OCI-LY1 (cell line): ENCODE results near the gene ACOD1.

Source experiments
- H2AFZ ChIP-seq: fragments of 200-600 bp; sonication (generic), shearing (Covaris generic); 2 replicates; pipeline ENCODE4 v1.6.0; 2014; ENCODE audit warnings: antibody characterized with exemption, mild to moderate bottlenecking, low read length
- H3F3A ChIP-seq: fragments of 200-600 bp; sonication (generic), shearing (Covaris generic); 2 replicates; pipeline ENCODE4 v1.6.0; 2014; ENCODE audit warnings: mild to moderate bottlenecking, antibody characterized with exemption, low read length, moderate library complexity; ENCODE audit not compliant: insufficient read depth
- H3K27ac ChIP-seq: fragments of 200-600 bp; sonication (generic); 2 replicates; pipeline ENCODE4 v1.5.1; 2014; ENCODE audit warnings: low read length, mixed run types, mild to moderate bottlenecking, low read depth; ENCODE audit not compliant: poor library complexity, severe bottlenecking
- H3K27me3 ChIP-seq: fragments of 200-600 bp; sonication (generic); 2 replicates; pipeline ENCODE4 v1.6.0; 2014; ENCODE audit warnings: antibody characterized with exemption, mild to moderate bottlenecking, low read length, moderate library complexity; ENCODE audit not compliant: insufficient read depth
- H3K36me3 ChIP-seq: fragments of 200-600 bp; sonication (generic); 2 replicates; pipeline ENCODE4 v1.6.1; 2014; ENCODE audit warnings: mild to moderate bottlenecking, antibody characterized with exemption, low read length, moderate library complexity, mixed read lengths; ENCODE audit not compliant: insufficient read depth
- H3K4me1 ChIP-seq: fragments of 200-600 bp; sonication (generic); 2 replicates; pipeline ENCODE4 v1.5.1; 2014; ENCODE audit warnings: mild to moderate bottlenecking, low read length, moderate library complexity; ENCODE audit not compliant: insufficient read depth, severe bottlenecking
- H3K4me2 ChIP-seq: fragments of 200-600 bp; sonication (generic), shearing (Covaris generic); 2 replicates; pipeline ENCODE4 v1.6.1; 2014; ENCODE audit warnings: low read length
- H3K4me3 ChIP-seq: fragments of 200-600 bp; sonication (generic); 2 replicates; pipeline ENCODE4 v1.5.1; 2014; ENCODE audit warnings: low read length, low read depth, mild to moderate bottlenecking, mixed read lengths; ENCODE audit not compliant: poor library complexity, severe bottlenecking
- H3K79me2 ChIP-seq: fragments of 200-600 bp; shearing (Covaris generic); 2 replicates; pipeline ENCODE4 v1.6.1; 2016; ENCODE audit warnings: mixed run types, low read length, mixed read lengths; ENCODE audit not compliant: insufficient read depth
- H3K9ac ChIP-seq: fragments of 200-600 bp; sonication (generic), shearing (Covaris generic); 2 replicates; pipeline ENCODE4 v1.6.1; 2014; ENCODE audit warnings: mild to moderate bottlenecking, low read length, mixed read lengths
- H3K9me2 ChIP-seq: fragments of 200-600 bp; sonication (generic), shearing (Covaris generic); 2 replicates; pipeline ENCODE4 v1.6.1; 2014; ENCODE audit warnings: low read depth, mild to moderate bottlenecking, low read length, mixed read lengths
- H3K9me3 ChIP-seq: fragments of 200-600 bp; shearing (Covaris generic); 2 replicates; pipeline ENCODE4 v1.6.1; 2014; ENCODE audit warnings: low read length, mixed read lengths
- H4K20me1 ChIP-seq: fragments of 200-600 bp; sonication (generic), shearing (Covaris generic); 2 replicates; pipeline ENCODE4 v1.6.0; 2016; ENCODE audit warnings: mild to moderate bottlenecking, low read length; ENCODE audit not compliant: insufficient read depth
- CTCF ChIP-seq: fragments of 200-600 bp; sonication (generic), shearing (Covaris generic); IDR thresholded peaks from 2 replicates; pipeline ENCODE4 v1.5.1; 2017; ENCODE audit warnings: mild to moderate bottlenecking, antibody characterized with exemption, low read length, moderate library complexity, mixed read lengths
- EZH2 ChIP-seq: fragments of 200-600 bp; sonication (generic), shearing (Covaris generic); IDR thresholded peaks from 2 replicates; pipeline ENCODE4 v1.8.0; 2017; ENCODE audit warnings: borderline replicate concordance, mixed run types, mild to moderate bottlenecking, antibody characterized with exemption, low read length, moderate library complexity, mixed read lengths

ACOD1 gene

GRCh38 chr13:76939215-76939614, 9.1 kb upstream of the ACOD1 start:
- Histone ChIP-seq H2AFZ (no peak overlapping the region), H3K4me1 (no peaks in the 10 kb centered on the region), H3K9me2 (no peaks in the 10 kb centered on the region), H3K27ac (no peak overlapping the region), H3F3A (no peaks in the 10 kb centered on the region), H3K9me3 (no peaks in the 10 kb centered on the region), H3K27me3 (no peaks in the 10 kb centered on the region), H3K36me3 (no peaks in the 10 kb centered on the region), H3K79me2 (no peaks in the 10 kb centered on the region), H3K9ac (no peak overlapping the region), H3K4me3 (no peak overlapping the region), H4K20me1 (no peaks in the 10 kb centered on the region), H3K4me2 (no peak overlapping the region)
- no peak for TF ChIP-seq CTCF
- no peak for TF ChIP-seq EZH2

DNA sequence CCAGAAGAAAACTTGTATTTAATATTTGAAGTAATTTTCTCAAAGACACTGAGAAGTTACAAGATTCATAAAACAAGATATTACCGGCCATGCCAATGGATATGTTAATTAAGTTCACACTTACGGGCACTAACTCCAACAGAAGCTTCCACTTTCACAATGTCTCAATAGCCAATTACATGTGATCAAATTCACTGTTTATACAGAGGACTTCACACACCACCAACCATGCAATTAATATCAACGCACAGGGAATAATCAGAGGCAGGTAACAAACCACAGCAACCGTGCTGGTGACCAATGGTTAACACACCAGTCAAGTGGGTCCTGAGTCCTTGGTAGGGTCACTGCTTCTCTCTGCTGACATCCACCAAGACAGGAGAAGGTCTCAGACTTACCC, 5.9 kb upstream of the ACOD1 start:
- Histone ChIP-seq H3K4me2 (no peak overlapping the region), H2AFZ (no peak overlapping the region)

GRCh38 chr13:76943646-76944045, 4.7 kb upstream of the ACOD1 start:
- Histone ChIP-seq H3K36me3 (no peaks in the 10 kb centered on the region), H3K27me3 (no peaks in the 10 kb centered on the region), H3K27ac (no peak overlapping the region), H3K79me2 (no peaks in the 10 kb centered on the region), H4K20me1 (no peaks in the 10 kb centered on the region), H3K4me1 (no peaks in the 10 kb centered on the region), H3K9ac (no peak overlapping the region), H3K4me3 (no peak overlapping the region), H3F3A (no peaks in the 10 kb centered on the region), H3K9me3 (no peaks in the 10 kb centered on the region), H3K4me2 (no peak overlapping the region), H3K9me2 (no peaks in the 10 kb centered on the region), H2AFZ (no peak overlapping the region)
- TF ChIP-seq EZH2 (no peak), CTCF (no peak)

More for the DNA sequence above, 5.9 kb upstream of the ACOD1 start:
- Histone ChIP-seq H4K20me1 (no peaks in the 10 kb centered on the region), H3K4me3 (no peak overlapping the region), H3K4me1 (no peaks in the 10 kb centered on the region), H3K9me3 (no peaks in the 10 kb centered on the region), H3K79me2 (no peaks in the 10 kb centered on the region), H3K9ac (no peak overlapping the region), H3F3A (no peaks in the 10 kb centered on the region), H3K9me2 (no peaks in the 10 kb centered on the region), H3K36me3 (no peaks in the 10 kb centered on the region), H3K27me3 (no peaks in the 10 kb centered on the region), H3K27ac (no peak overlapping the region)
- TF ChIP-seq EZH2 (no peak), CTCF (no peak)
